ENCODE results near the gene PARP2. TPM values are rescaled to one million over a fixed set of nuclear protein-coding genes. Genes with fewer than 3 reads are reported as not detected.

The PARP2 gene
- total RNA-seq: 8.4 TPM

DNA sequence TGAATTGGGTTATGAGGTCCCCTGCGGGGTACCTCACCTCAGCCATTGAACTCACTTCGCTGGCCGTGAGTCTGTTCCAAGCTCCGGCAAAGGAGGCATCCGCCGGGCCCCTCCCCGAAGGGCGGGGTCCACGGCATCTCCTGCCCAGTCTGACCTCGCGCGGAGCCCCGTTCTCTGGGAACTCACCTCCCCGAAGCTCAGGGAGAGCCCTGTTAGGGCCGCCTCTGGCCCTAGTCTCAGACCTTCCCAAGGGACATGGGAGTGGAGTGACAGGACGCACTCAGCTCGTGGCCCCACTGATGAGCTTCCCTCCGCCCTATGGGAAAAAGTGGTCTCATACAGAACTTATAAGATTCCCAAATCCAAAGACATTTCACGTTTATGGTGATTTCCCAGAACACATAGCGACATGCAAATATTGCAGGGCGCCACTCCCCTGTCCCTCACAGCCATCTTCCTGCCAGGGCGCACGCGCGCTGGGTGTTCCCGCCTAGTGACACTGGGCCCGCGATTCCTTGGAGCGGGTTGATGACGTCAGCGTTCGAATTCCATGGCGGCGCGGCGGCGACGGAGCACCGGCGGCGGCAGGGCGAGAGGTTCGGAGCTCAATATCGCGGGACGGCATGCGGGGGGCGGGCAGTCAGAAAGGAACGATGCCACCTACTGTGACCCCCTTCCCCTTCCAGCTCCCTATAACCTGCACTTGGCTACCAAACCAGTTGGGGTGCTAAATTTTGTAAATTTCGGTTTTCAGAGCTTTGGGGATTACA, at the start of gene PARP2:
TSS of gene PARP2 (plus strand) at position 544 of the 770 bp plus-strand sequence. CDS start at position 551, 7 bp downstream.
- H3K36me3 ChIP-seq (ENCODE audit: control insufficient read depth in 3 of 3, insufficient read depth in 3 of 3, low read length in 3 of 3): peaks cover 11 to 31% (median 18%) of the 10 kb centered on the region in 3 donors
- H3K9ac ChIP-seq (ENCODE audit: low read depth in 1 of 3, low read length in 3 of 3): peak within 1 kb of the TSS; percentile 89 to 98 (median 95)
- no peaks in the 10 kb centered on the region for H3K27me3 ChIP-seq (ENCODE audit: control insufficient read depth in 3 of 3, insufficient read depth in 3 of 3, low read length in 3 of 3)
- H3K4me3 ChIP-seq (ENCODE audit: low read length in 3 of 3): peak within 1 kb of the TSS; percentile 88 to 90 (median 89)
- peak within 1 kb of the TSS; percentile 91 for H3K27ac ChIP-seq (ENCODE audit: low read depth, low read length)
- peaks cover 0 to 9% (median 5%) of the 10 kb centered on the region in 3 donors for H3K4me1 ChIP-seq (ENCODE audit: control insufficient read depth in 3 of 3, insufficient read depth in 3 of 3, low read length in 3 of 3)
- no peaks in the 10 kb centered on the region for H3K9me3 ChIP-seq (ENCODE audit: control insufficient read depth in 3 of 3, low read length in 3 of 3)

DNA sequence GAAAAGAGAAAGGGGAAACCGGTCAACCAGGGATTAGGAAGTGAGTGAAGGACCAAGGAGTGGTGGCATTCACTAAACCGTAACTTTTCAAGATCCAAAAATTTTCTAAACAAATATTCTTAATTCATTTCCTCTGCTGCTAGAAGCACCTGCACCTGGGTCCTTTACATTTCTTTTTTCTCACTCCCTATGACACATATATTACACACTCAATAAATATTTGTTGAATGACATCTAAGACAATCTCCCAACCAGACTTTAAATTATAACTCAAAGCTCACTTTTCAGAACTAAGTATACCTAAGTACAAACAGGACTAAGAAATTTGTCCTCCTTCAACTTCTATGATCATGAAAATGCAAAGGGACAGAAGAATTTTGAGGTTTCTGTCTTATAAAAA, 48.8 kb upstream of the PARP2 start:
- no peaks in the 10 kb centered on the region for H3K9me3 ChIP-seq (ENCODE audit: control insufficient read depth in 3 of 3, low read length in 3 of 3)
- no peaks in the 10 kb centered on the region for H3K4me1 ChIP-seq (ENCODE audit: control insufficient read depth in 3 of 3, insufficient read depth in 3 of 3, low read length in 3 of 3)
- H3K4me3 ChIP-seq (ENCODE audit: low read length in 3 of 3): no peak overlapping the region
- no peaks in the 10 kb centered on the region for H3K27me3 ChIP-seq (ENCODE audit: control insufficient read depth in 3 of 3, insufficient read depth in 3 of 3, low read length in 3 of 3)
- H3K9ac ChIP-seq (ENCODE audit: low read depth in 1 of 3, low read length in 3 of 3): no peak overlapping the region
- peaks cover 34 to 77% (median 68%) of the 10 kb centered on the region in 3 donors for H3K36me3 ChIP-seq (ENCODE audit: control insufficient read depth in 3 of 3, insufficient read depth in 3 of 3, low read length in 3 of 3)
- no peak overlapping the region for H3K27ac ChIP-seq (ENCODE audit: low read depth, low read length)

GRCh38 chr14:20295067-20295466, 48.4 kb upstream of the PARP2 start:
- Histone ChIP-seq H3K36me3 (ENCODE audit: control insufficient read depth in 3 of 3, insufficient read depth in 3 of 3, low read length in 3 of 3) (peaks cover 35 to 78% (median 67%) of the 10 kb centered on the region in 3 donors), H3K27me3 (ENCODE audit: control insufficient read depth in 3 of 3, insufficient read depth in 3 of 3, low read length in 3 of 3) (no peaks in the 10 kb centered on the region), H3K4me1 (ENCODE audit: control insufficient read depth in 3 of 3, insufficient read depth in 3 of 3, low read length in 3 of 3) (no peaks in the 10 kb centered on the region), H3K27ac (ENCODE audit: low read depth, low read length) (no peak overlapping the region), H3K9ac (ENCODE audit: low read depth in 1 of 3, low read length in 3 of 3) (no peak overlapping the region), H3K9me3 (ENCODE audit: control insufficient read depth in 3 of 3, low read length in 3 of 3) (no peaks in the 10 kb centered on the region), H3K4me3 (ENCODE audit: low read length in 3 of 3) (no peak overlapping the region)

GRCh38 chr14:20302042-20302755, 41.2 kb upstream of the PARP2 start:
- Histone ChIP-seq H3K27ac (ENCODE audit: low read depth, low read length) (no peak overlapping the region), H3K4me3 (ENCODE audit: low read length in 3 of 3) (no peak overlapping the region), H3K9ac (ENCODE audit: low read depth in 1 of 3, low read length in 3 of 3) (no peak overlapping the region), H3K36me3 (ENCODE audit: control insufficient read depth in 3 of 3, insufficient read depth in 3 of 3, low read length in 3 of 3) (peaks cover 17 to 36% (median 35%) of the 10 kb centered on the region in 3 donors), H3K27me3 (ENCODE audit: control insufficient read depth in 3 of 3, insufficient read depth in 3 of 3, low read length in 3 of 3) (no peaks in the 10 kb centered on the region), H3K9me3 (ENCODE audit: control insufficient read depth in 3 of 3, low read length in 3 of 3) (no peaks in the 10 kb centered on the region), H3K4me1 (ENCODE audit: control insufficient read depth in 3 of 3, insufficient read depth in 3 of 3, low read length in 3 of 3) (peaks cover 4 to 11% (median 8%) of the 10 kb centered on the region in 3 donors)

- Histone ChIP-seq H3K4me1 (ENCODE audit: control insufficient read depth in 3 of 3, insufficient read depth in 3 of 3, low read length in 3 of 3) (peaks cover 4 to 11% (median 8%) of the 10 kb centered on the region in 3 donors), H3K27me3 (ENCODE audit: control insufficient read depth in 3 of 3, insufficient read depth in 3 of 3, low read length in 3 of 3) (no peaks in the 10 kb centered on the region), H3K9me3 (ENCODE audit: control insufficient read depth in 3 of 3, low read length in 3 of 3) (no peaks in the 10 kb centered on the region), H3K27ac (ENCODE audit: low read depth, low read length) (no peak within 1 kb of the TSS), H3K36me3 (ENCODE audit: control insufficient read depth in 3 of 3, insufficient read depth in 3 of 3, low read length in 3 of 3) (peaks cover 4 to 14% (median 13%) of the 10 kb centered on the region in 3 donors), H3K4me3 (ENCODE audit: low read length in 3 of 3) (peak within 1 kb of the TSS; percentile 86 to 93 (median 93)), H3K9ac (ENCODE audit: low read depth in 1 of 3, low read length in 3 of 3) (peak within 1 kb of the TSS; percentile 77 to 82 (median 78))
These were observed 38.0 kb upstream of the PARP2 start, which contains the start of gene TTC5 for GRCh38 chr14:20305265-20306078. TTC5 (minus strand) TSS chr14:20305951; CDS start chr14:20305937, 14 bp downstream.

DNA sequence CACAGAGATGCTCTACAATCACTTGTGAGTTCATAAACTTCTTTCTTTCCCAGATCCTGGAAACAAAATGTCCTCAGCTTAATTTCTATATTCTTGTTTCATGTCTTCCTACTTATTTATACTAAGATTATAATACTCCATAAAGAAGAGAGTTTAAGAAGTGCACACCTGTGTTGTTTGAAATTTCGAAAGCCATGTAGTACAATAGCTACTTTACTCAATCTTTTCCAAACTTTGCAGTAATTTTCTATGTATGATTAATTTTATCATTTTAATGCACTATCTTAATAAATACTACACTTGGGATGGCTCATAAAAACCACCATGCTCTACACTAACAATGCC, 37.4 kb upstream of the PARP2 start:
- H3K27ac ChIP-seq (ENCODE audit: low read depth, low read length): no peak overlapping the region
- H3K27me3 ChIP-seq (ENCODE audit: control insufficient read depth in 3 of 3, insufficient read depth in 3 of 3, low read length in 3 of 3): no peaks in the 10 kb centered on the region
- peaks cover 4 to 11% (median 8%) of the 10 kb centered on the region in 3 donors for H3K4me1 ChIP-seq (ENCODE audit: control insufficient read depth in 3 of 3, insufficient read depth in 3 of 3, low read length in 3 of 3)
- H3K9me3 ChIP-seq (ENCODE audit: control insufficient read depth in 3 of 3, low read length in 3 of 3): no peaks in the 10 kb centered on the region
- H3K4me3 ChIP-seq (ENCODE audit: low read length in 3 of 3): peak overlapping the region; percentile 86 to 93 (median 93)
- H3K36me3 ChIP-seq (ENCODE audit: control insufficient read depth in 3 of 3, insufficient read depth in 3 of 3, low read length in 3 of 3): peaks cover 0 to 8% (median 8%) of the 10 kb centered on the region in 3 donors
- H3K9ac ChIP-seq (ENCODE audit: low read depth in 1 of 3, low read length in 3 of 3): no peak overlapping the region

DNA sequence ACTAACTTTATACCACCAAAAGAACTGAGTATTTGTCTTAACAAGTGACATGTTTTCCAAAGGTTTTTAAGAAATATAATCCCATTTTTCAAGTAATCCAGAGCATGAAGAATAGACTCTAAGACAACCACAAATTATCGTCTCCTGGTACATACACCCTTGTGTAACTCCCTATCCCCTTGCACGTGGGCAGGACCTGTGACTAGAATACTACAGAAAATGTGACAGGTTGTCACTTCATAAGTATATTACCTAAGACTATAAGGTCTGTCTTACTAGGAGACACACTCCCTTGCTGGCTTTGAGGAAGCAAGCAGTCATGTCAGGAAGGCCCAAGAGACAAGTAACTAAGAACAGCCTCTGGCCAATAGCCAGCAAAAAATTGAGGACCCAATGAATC, 29.4 kb upstream of the PARP2 start:
- Histone ChIP-seq H3K27me3 (ENCODE audit: control insufficient read depth in 3 of 3, insufficient read depth in 3 of 3, low read length in 3 of 3) (no peaks in the 10 kb centered on the region), H3K9ac (ENCODE audit: low read depth in 1 of 3, low read length in 3 of 3) (no peak overlapping the region), H3K9me3 (ENCODE audit: control insufficient read depth in 3 of 3, low read length in 3 of 3) (no peaks in the 10 kb centered on the region), H3K4me1 (ENCODE audit: control insufficient read depth in 3 of 3, insufficient read depth in 3 of 3, low read length in 3 of 3) (no peaks in the 10 kb centered on the region), H3K27ac (ENCODE audit: low read depth, low read length) (no peak overlapping the region), H3K4me3 (ENCODE audit: low read length in 3 of 3) (no peak overlapping the region), H3K36me3 (ENCODE audit: control insufficient read depth in 3 of 3, insufficient read depth in 3 of 3, low read length in 3 of 3) (peaks cover 27 to 48% (median 44%) of the 10 kb centered on the region in 3 donors)

- no peaks in the 10 kb centered on the region for H3K4me1 ChIP-seq (ENCODE audit: control insufficient read depth in 3 of 3, insufficient read depth in 3 of 3, low read length in 3 of 3)
- no peak overlapping the region for H3K4me3 ChIP-seq (ENCODE audit: low read length in 3 of 3)
- H3K9me3 ChIP-seq (ENCODE audit: control insufficient read depth in 3 of 3, low read length in 3 of 3): no peaks in the 10 kb centered on the region
- H3K27ac ChIP-seq (ENCODE audit: low read depth, low read length): no peak overlapping the region
- H3K36me3 ChIP-seq (ENCODE audit: control insufficient read depth in 3 of 3, insufficient read depth in 3 of 3, low read length in 3 of 3): peaks cover 29 to 46% (median 44%) of the 10 kb centered on the region in 3 donors
- no peak overlapping the region for H3K9ac ChIP-seq (ENCODE audit: low read depth in 1 of 3, low read length in 3 of 3)
- no peaks in the 10 kb centered on the region for H3K27me3 ChIP-seq (ENCODE audit: control insufficient read depth in 3 of 3, insufficient read depth in 3 of 3, low read length in 3 of 3)
These were observed 25.7 kb upstream of the PARP2 start for GRCh38 chr14:20317720-20318119.

DNA sequence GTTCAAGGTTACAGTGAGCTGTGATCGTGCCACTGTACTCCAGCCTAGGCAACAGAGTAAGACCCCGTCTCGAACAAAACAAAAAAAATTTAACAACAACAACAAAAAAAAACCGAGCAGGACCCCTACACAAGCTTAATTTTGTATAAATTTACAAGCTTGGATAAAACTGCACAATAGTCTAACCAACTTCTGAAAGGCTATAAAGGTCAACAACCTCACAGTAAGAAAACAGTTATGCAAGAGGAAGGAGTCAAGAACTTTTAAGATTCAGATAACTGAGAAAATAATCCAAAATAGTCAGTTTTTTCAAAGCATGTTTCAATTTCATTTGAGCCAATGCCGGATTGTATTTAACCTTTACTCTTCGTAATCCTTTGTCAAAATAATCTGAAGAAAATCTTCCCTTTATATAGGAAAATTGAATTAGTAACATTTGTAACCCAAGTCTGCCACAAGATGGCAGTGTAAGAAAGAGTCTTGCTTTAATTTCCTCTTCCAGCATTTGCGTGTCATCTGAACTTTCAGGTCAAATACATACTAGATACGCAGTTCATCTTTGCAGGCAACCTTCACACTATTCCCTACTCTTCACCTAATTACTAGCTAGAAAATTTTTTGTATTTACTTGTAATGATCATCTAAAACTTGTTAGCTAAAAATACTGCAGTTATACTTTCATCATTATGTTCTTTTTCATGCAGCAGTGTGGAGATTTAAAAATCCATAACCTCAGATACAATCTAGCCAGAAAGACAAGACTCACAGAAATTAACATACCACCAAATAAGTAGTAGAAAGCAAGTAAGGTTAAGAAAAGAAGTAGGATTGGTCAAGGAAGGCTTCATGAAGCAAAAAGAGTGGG, 16.2 kb upstream of the PARP2 start:
- peak overlapping the region in 2 of 3 donors; percentile 5 to 15 for H3K9ac ChIP-seq (ENCODE audit: low read depth in 1 of 3, low read length in 3 of 3)
- no peak overlapping the region for H3K4me3 ChIP-seq (ENCODE audit: low read length in 3 of 3)
- no peak overlapping the region for H3K27ac ChIP-seq (ENCODE audit: low read depth, low read length)
- H3K27me3 ChIP-seq (ENCODE audit: control insufficient read depth in 3 of 3, insufficient read depth in 3 of 3, low read length in 3 of 3): no peaks in the 10 kb centered on the region
- H3K36me3 ChIP-seq (ENCODE audit: control insufficient read depth in 3 of 3, insufficient read depth in 3 of 3, low read length in 3 of 3): peaks cover 8 to 20% (median 20%) of the 10 kb centered on the region in 3 donors
- H3K4me1 ChIP-seq (ENCODE audit: control insufficient read depth in 3 of 3, insufficient read depth in 3 of 3, low read length in 3 of 3): peaks cover 0 to 6% (median 0%) of the 10 kb centered on the region in 3 donors
- no peaks in the 10 kb centered on the region for H3K9me3 ChIP-seq (ENCODE audit: control insufficient read depth in 3 of 3, low read length in 3 of 3)

All from skeletal muscle tissue (tissue), 4 donors.